Left renal pelvis (tissue), 4 donors: ENCODE measurements around the gene PFKM. TPM values are rescaled to one million over a fixed set of nuclear protein-coding genes. Genes with fewer than 3 reads are reported as not detected.

ENCODE experiments used
- DNase-seq, 4 donors: peaks; one replicate each; pipeline ENCODE4 v3.0.0-alpha.2; 2013; ENCODE audit warnings: low read depth in 4 of 4, low spot score in 3 of 4
- polyA plus RNA-seq, 4 donors: library from polyadenylated mRNA; unstranded; fragments of 120-200 nt; gene quantifications; one replicate each; pipeline ENCODE4 v1.2.1, GENCODE V29; 2013; ENCODE audit not compliant: insufficient read length in 4 of 4

Gene PFKM
- polyA plus RNA-seq, result 100 to 1,000 TPM in 2 of 4 donors, 10 to 100 TPM in 2; 76.9 to 124 (median 104) TPM

DNA sequence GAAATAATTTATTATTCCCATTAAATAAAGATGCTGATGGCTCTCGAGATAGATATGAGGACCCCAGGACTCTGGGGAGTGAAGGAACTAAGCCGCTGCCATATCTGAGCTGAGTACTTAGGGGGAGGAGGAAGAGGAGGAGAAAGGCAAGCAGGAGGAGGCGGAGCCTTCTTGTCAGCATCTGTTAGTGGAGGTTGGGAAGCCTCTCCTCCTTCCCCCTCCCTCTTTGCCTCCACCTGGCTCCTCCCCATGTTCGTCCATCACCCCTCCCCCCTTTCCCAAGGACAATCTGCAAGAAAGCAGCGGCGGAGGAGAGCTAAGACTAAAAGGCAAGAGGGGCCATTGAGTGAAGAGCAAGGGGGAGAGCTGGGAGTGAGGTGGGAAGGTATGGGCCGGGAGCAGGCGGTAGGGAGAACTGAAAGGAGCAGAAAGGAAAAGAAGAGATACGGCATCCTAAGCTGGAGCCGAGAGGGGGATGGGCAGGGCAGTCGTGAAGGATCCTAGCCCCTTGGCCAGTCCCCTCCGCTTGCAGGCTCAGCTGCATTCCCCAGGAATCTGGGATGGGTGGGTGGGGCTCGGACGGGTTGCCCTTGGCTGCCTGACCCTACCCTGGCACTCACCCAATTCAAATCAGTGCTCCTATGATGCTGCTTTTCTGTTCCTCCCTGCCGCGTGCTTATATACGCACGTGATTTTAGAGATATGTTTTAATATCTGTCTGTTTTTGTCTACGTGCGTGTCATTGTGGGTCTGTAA, at the start of gene PFKM:
Gene PFKM (plus strand): TSS at position 287 of the 756 bp plus-strand sequence. CDS start 3,411 bp downstream, outside the sequence.
- DNase-seq, result peak; percentile 81 to 88 (median 85)

GRCh38 chr12:48070033-48070432, 49.1 kb upstream of the PFKM start:
- DNase-seq, result no peak

DNA sequence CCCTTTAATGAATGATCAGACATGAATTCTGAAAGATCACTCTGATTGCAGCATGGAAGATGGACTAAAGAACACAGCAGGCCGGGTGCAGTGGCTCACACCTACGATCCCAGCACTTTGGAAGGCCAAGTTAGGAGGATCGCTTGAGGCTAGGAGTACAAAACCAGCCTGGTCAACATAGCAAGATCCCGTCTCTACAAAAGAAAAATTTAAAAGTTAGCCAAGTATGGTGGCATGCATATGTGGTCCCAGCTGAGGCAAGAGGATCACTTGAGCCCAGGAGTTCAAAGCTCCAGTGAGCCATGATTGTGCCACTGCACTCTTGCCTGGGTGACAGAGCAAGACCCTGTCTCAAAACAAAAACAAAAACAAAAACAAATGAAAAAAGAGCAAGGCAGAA, 48.4 kb upstream of the PFKM start:
- no peak for DNase-seq

GRCh38 chr12:48071808-48072207, 47.4 kb upstream of the PFKM start:
- no peak for DNase-seq

DNA sequence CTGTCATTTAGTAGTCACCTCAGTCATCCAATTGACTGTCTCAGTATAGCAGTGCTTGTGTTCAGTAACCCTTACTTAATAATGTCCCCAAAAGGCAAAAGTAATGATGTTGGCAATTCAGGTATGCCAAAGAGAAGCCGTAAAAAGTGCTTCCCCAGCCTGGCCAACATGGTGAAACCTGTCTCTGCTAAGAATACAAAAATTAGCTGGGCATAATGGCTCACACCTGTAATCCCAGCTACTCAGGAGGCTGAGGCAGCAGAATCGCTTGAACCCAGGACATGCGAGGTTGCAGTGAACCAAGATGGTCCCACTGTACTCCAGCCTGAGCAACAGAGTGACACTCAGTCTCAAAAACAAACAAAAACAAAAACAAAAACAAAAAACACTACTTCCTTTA, 46.9 kb upstream of the PFKM start:
- DNase-seq, result no peak

DNA sequence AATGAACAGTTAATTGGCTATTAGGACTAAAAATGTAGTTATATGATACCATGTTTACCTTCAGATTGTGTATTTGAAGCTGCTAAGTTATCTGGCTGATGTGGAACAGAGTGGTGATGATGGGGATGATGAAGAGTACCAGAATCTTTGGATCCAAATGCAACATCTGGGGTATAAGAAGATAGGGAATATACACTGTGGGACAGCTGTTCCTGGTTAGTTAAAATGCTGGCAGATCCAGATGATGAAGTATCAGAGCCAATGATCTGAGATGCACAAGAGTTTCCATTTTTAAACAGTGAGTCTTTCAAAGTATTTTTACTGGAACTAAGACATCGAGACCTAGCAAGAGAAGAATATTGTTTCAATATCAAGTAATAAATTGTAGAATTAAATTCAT, 44.9 kb upstream of the PFKM start:
- DNase-seq, result no peak

DNA sequence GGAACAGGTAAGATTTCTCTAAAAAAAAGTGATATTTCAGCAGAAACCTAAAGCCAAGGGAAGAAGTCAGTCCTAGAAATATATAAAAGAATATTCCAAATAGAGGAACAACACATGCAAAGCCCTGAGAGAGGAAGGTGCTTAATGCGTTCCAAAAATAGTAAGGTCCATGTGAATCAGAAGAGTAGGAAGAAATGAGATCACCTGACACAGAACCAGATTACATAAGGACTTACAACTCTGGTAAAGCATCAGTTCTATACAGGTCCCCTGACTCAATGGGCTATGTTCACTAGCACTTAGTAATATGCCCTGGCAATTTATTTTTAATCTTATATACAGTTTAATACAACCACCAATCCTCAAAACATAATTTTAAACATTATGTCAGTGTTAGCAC, 43.3 kb upstream of the PFKM start:
- DNase-seq, result no peak

- no peak for DNase-seq
Observed at GRCh38 chr12:48077111-48077510, 42.1 kb upstream of the PFKM start.

GRCh38 chr12:48078901-48079300, 40.3 kb upstream of the PFKM start:
- DNase-seq, result no peak

- no peak for DNase-seq
Observed at GRCh38 chr12:48080285-48080684, 38.9 kb upstream of the PFKM start.

- no peak for DNase-seq
Observed at GRCh38 chr12:48080821-48081220, 38.3 kb upstream of the PFKM start.

DNA sequence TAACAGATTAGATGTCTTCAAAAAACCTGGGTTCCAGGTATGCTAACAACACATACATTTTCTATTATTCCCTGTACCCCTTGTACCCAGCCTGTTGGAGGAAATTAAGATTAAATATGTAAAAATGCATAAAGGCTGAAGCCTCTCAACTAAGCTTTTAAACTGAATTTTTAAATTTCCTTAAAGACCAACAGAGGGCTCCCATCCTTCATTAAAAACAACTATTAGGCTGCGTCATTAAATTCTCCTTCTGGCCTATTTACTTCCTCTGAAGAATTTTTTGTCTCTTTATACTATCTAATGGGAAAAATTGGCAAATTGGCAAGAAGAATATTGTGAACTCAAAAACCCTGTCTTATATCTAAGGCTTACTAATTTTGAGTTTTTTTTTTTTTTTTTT, 35.1 kb upstream of the PFKM start:
- DNase-seq, result peak in 1 of 4 donors; percentile 3

DNA sequence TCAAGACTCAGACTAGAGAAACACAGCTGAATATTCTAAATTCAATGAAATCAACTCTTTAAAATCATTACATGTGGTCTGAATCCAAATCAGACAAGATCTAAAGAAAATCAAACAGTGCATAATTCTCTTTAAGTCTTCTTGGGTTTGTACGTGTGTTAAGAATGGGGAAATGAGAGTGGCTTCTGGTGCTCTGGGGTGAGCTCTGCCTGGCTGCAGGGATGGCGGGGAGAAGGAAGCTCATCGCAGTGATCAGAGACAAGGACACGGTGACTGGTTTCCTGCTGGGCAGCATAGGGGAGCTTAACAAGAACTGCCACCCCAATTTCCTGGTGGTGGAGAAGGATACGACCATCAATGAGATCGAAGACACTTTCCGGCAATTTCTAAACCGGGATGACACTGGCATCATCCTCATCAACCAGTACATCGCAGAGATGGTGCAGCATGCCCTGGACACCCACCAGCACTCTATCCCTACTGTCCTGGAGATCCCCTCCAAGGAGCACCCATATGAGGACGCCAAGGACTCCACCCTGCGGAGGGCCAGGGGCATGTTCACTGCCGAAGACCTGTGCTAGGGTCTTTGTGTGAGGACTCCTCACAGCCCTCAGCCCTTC, 34.2 kb upstream of the PFKM start:
- DNase-seq, result no peak

GRCh38 chr12:48086327-48086726, 32.8 kb upstream of the PFKM start:
- no peak for DNase-seq

DNA sequence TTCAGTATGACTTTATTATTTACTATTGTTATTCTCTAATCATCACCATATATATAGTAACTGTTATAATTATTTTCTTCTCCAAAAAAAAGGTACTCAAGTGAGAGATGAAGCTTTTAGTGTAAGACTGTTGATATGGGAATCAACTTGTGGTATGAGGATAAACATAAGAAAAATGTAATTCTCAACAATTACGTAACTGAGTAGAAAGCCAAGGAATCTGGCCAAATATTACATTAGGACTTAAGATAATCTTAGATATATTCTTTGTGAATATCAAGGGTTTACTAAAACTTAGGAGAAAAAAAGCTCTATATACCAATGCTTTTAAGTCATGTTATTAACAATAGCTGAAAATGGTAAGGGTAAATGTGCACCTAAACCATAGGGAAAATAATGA, 26.6 kb upstream of the PFKM start:
- DNase-seq, result no peak

GRCh38 chr12:48104531-48104930, 14.6 kb upstream of the PFKM start:
- no peak for DNase-seq

- peak in 1 of 4 donors; percentile 9 for DNase-seq
Observed at GRCh38 chr12:48105321-48105866, 13.8 kb upstream of the PFKM start.

DNA sequence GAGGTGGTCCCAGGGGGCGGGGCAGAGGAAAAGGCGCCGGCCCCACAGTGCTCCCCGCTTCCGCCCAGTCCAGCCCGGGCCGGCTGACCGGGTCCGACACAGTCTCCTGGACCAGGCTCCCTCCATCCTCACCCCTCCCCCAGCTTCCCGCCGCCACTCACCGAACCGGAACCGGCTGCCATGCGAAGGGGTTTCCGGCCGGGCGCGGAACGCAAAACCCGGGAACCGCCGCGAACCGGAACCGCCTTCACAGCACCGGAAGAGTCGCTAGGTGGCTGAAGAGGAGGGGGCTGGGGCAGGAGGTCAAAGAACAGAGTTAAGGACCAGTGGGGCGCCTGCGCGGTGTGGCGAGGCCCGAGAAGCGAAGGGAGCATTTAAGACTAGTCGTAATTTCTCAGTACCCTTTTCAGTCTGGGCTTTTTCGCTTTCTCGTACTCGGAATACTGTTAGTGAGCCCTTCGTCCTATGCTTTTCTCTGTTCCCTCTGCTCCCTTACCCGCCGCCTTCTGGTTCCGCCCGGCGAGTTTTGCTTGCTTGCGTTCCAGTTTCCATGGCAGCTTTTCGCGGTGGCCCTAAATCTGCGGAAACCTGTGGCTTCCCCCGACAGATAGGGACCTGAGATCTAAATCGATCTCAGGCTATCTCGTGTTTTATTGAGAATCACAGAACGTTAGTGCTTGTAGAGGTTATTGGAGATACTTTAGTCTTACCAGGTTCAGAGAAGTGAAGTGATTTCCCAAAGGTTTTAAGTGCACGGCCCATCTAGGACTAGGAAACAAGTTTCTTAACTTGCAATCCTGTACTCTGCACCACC, 13.1 kb upstream of the PFKM start, which contains the start of gene SENP1:
Gene SENP1 (minus strand): TSS at position 213 of the 814 bp plus-strand sequence. CDS start 4,607 bp downstream, outside the sequence.
- peak; percentile 76 to 84 (median 82) for DNase-seq

- no peak for DNase-seq
Observed at GRCh38 chr12:48106681-48107613, 12.2 kb upstream of the PFKM start.

DNA sequence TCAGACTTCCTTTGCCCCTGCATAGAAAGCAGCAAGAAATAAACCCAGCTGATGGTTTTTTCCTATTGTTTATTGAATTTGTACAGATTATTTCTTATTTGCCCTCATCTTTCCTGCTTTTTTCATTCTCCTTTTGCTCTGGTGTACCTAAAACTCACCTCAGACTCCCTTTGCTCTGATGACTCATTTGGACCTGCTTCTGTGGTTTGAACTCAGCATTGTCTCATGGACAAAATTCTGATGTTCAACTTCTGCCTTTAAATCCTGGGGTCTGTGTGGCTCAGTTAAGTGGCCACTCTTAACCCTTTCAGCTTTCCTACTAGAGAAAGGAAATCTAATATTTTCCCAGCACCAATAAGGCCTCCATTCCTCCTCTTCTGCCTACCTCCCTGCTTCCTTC, 9.7 kb upstream of the PFKM start:
- no peak for DNase-seq
